NCI-H1436 (cell line): ENCODE measurements around the gene VGLL1.

Experiments
- DNase-seq: peaks from one replicate; lab custom pipeline; 2025; lab: John Stamatoyannopoulos, UW

The VGLL1 gene

GRCh38 chrX:136555694-136556093 lies 23.7 kb downstream of the VGLL1 start:
- DNase-seq, result no peak

- no peak for DNase-seq
These were observed 40.0 kb downstream of the VGLL1 start for GRCh38 chrX:136572030-136572429.

GRCh38 chrX:136574548-136574947 lies 42.5 kb downstream of the VGLL1 start:
- DNase-seq, result peak; percentile 37

GRCh38 chrX:136577552-136577951 lies 45.5 kb downstream of the VGLL1 start:
- DNase-seq, result peak; percentile 77

GRCh38 chrX:136580316-136580715 lies 48.3 kb downstream of the VGLL1 start:
- DNase-seq, result no peak

- no peak for DNase-seq
These were observed 50.6 kb downstream of the VGLL1 start for GRCh38 chrX:136582624-136583023.

- DNase-seq, result no peak
These were observed 52.5 kb downstream of the VGLL1 start for GRCh38 chrX:136584545-136584944.

GRCh38 chrX:136585262-136585661 lies 53.2 kb downstream of the VGLL1 start:
- DNase-seq, result no peak

GRCh38 chrX:136585960-136586359 lies 53.9 kb downstream of the VGLL1 start:
- DNase-seq, result no peak

GRCh38 chrX:136586386-136586785 lies 54.4 kb downstream of the VGLL1 start:
- no peak for DNase-seq

- DNase-seq, result no peak
These were observed 55.5 kb downstream of the VGLL1 start for GRCh38 chrX:136587532-136587931.

- DNase-seq, result no peak
These were observed 56.0 kb downstream of the VGLL1 start for GRCh38 chrX:136588036-136588435.

- DNase-seq, result no peak
These were observed 58.0 kb downstream of the VGLL1 start for GRCh38 chrX:136589966-136590365.

GRCh38 chrX:136597356-136597755 lies 65.3 kb downstream of the VGLL1 start:
- no peak for DNase-seq

GRCh38 chrX:136597954-136598353 lies 65.9 kb downstream of the VGLL1 start:
- DNase-seq, result no peak

- no peak for DNase-seq
These were observed 66.6 kb downstream of the VGLL1 start for GRCh38 chrX:136598631-136599030.

- no peak for DNase-seq
These were observed 68.0 kb downstream of the VGLL1 start for GRCh38 chrX:136600059-136600458.
